ENCODE results near the gene RANGAP1.

Gene RANGAP1

GRCh38 chr22:41250127-41250526 lies 35.9 kb downstream of the RANGAP1 start:
- Histone ChIP-seq H3K4me1 (ENCODE audit: low read length) (no peaks in the 10 kb centered on the region), H3K9ac (ENCODE audit: low read length) (no peak overlapping the region), H3K4me2 (ENCODE audit: low read length) (no peak overlapping the region), H3K36me3 (replicated peaks; ENCODE audit: low read depth, low read length) (peaks cover 74% of the 10 kb centered on the region), H3K27ac (ENCODE audit: low read length) (no peak overlapping the region), H3K27me3 (ENCODE audit: low read depth, low read length) (no peaks in the 10 kb centered on the region), H3K4me3 (ENCODE audit: low read length) (no peak overlapping the region), H3K79me2 (ENCODE audit: low read length) (no peaks in the 10 kb centered on the region), H2AFZ (ENCODE audit: low read depth, low read length) (no peak overlapping the region), H4K20me1 (ENCODE audit: insufficient read depth, low read length) (no peaks in the 10 kb centered on the region), H3K9me3 (ENCODE audit: insufficient read depth, low read length) (no peaks in the 10 kb centered on the region)
- TF ChIP-seq, protein P1, sequence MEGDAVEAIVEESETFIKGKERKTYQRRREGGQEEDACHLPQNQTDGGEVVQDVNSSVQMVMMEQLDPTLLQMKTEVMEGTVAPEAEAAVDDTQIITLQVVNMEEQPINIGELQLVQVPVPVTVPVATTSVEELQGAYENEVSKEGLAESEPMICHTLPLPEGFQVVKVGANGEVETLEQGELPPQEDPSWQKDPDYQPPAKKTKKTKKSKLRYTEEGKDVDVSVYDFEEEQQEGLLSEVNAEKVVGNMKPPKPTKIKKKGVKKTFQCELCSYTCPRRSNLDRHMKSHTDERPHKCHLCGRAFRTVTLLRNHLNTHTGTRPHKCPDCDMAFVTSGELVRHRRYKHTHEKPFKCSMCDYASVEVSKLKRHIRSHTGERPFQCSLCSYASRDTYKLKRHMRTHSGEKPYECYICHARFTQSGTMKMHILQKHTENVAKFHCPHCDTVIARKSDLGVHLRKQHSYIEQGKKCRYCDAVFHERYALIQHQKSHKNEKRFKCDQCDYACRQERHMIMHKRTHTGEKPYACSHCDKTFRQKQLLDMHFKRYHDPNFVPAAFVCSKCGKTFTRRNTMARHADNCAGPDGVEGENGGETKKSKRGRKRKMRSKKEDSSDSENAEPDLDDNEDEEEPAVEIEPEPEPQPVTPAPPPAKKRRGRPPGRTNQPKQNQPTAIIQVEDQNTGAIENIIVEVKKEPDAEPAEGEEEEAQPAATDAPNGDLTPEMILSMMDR (IDR thresholded peaks at IDR 0.05; ENCODE audit: low read depth, low read length): no peak
- no peak for TF ChIP-seq EZH2phosphoT487 (IDR thresholded peaks at IDR 0.05; ENCODE audit: low read depth)

GRCh38 chr22:41249442-41249841 lies 36.5 kb downstream of the RANGAP1 start:
- Histone ChIP-seq H3K27me3 (ENCODE audit: low read depth, low read length) (no peaks in the 10 kb centered on the region), H3K27ac (ENCODE audit: low read length) (no peak overlapping the region), H3K79me2 (ENCODE audit: low read length) (no peaks in the 10 kb centered on the region), H3K9me3 (ENCODE audit: insufficient read depth, low read length) (no peaks in the 10 kb centered on the region), H3K4me2 (ENCODE audit: low read length) (no peak overlapping the region), H2AFZ (ENCODE audit: low read depth, low read length) (no peak overlapping the region), H3K4me1 (ENCODE audit: low read length) (no peaks in the 10 kb centered on the region), H3K4me3 (ENCODE audit: low read length) (no peak overlapping the region), H3K9ac (ENCODE audit: low read length) (no peak overlapping the region), H4K20me1 (ENCODE audit: insufficient read depth, low read length) (no peaks in the 10 kb centered on the region), H3K36me3 (replicated peaks; ENCODE audit: low read depth, low read length) (peaks cover 70% of the 10 kb centered on the region)
- no peak for TF ChIP-seq EZH2phosphoT487 (IDR thresholded peaks at IDR 0.05; ENCODE audit: low read depth)
- TF ChIP-seq, protein P1 (IDR thresholded peaks at IDR 0.05; ENCODE audit: low read depth, low read length): no peak

GRCh38 chr22:41248758-41249157 lies 37.2 kb downstream of the RANGAP1 start:
- H3K36me3 ChIP-seq (replicated peaks; ENCODE audit: low read depth, low read length): peaks cover 64% of the 10 kb centered on the region
- no peaks in the 10 kb centered on the region for H3K79me2 ChIP-seq (ENCODE audit: low read length)
- H3K9ac ChIP-seq (ENCODE audit: low read length): no peak overlapping the region
- H3K27me3 ChIP-seq (ENCODE audit: low read depth, low read length): no peaks in the 10 kb centered on the region
- no peaks in the 10 kb centered on the region for H3K9me3 ChIP-seq (ENCODE audit: insufficient read depth, low read length)
- H2AFZ ChIP-seq (ENCODE audit: low read depth, low read length): no peak overlapping the region
- H3K27ac ChIP-seq (ENCODE audit: low read length): no peak overlapping the region
- H3K4me3 ChIP-seq (ENCODE audit: low read length): no peak overlapping the region
- no peaks in the 10 kb centered on the region for H3K4me1 ChIP-seq (ENCODE audit: low read length)
- TF ChIP-seq, protein P1 (IDR thresholded peaks at IDR 0.05; ENCODE audit: low read depth, low read length): no peak
- no peak for TF ChIP-seq EZH2phosphoT487 (IDR thresholded peaks at IDR 0.05; ENCODE audit: low read depth)
- no peaks in the 10 kb centered on the region for H4K20me1 ChIP-seq (ENCODE audit: insufficient read depth, low read length)
- no peak overlapping the region for H3K4me2 ChIP-seq (ENCODE audit: low read length)

DNA sequence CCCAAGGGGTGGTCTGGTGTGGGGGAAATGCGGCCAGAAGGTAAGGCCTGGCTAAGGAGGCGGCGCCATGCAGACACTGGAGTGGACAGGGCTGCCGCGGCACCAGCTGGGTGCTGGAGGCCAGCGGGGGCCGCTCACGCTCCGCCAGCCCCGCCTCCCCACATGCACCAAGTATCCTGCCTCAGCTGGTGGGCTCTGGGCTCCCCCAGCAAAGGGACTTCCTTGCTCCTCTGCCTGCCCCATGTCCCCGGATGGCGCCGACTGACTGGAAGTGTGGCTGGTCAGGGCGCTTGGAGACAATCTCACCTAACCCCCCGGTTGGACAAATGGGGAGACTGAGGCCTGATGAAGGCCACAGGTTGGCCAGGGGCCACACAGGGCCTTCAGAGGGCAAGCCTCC lies 37.7 kb downstream of the RANGAP1 start:
- no peaks in the 10 kb centered on the region for H3K79me2 ChIP-seq (ENCODE audit: low read length)
- H3K27me3 ChIP-seq (ENCODE audit: low read depth, low read length): no peaks in the 10 kb centered on the region
- H4K20me1 ChIP-seq (ENCODE audit: insufficient read depth, low read length): no peaks in the 10 kb centered on the region
- no peak overlapping the region for H3K4me3 ChIP-seq (ENCODE audit: low read length)
- H3K9me3 ChIP-seq (ENCODE audit: insufficient read depth, low read length): no peaks in the 10 kb centered on the region
- H2AFZ ChIP-seq (ENCODE audit: low read depth, low read length): no peak overlapping the region
- H3K36me3 ChIP-seq (replicated peaks; ENCODE audit: low read depth, low read length): peaks cover 65% of the 10 kb centered on the region
- no peak overlapping the region for H3K9ac ChIP-seq (ENCODE audit: low read length)
- H3K27ac ChIP-seq (ENCODE audit: low read length): no peak overlapping the region
- no peak overlapping the region for H3K4me2 ChIP-seq (ENCODE audit: low read length)
- TF ChIP-seq, protein P1 (IDR thresholded peaks at IDR 0.05; ENCODE audit: low read depth, low read length): no peak
- no peak for TF ChIP-seq EZH2phosphoT487 (IDR thresholded peaks at IDR 0.05; ENCODE audit: low read depth)
- H3K4me1 ChIP-seq (ENCODE audit: low read length): no peaks in the 10 kb centered on the region

Data from OCI-LY3 (cell line).